HepG2 (cell line): Measurements from ENCODE around the gene LILRB3. TPM values are rescaled to one million over a fixed set of nuclear protein-coding genes. Genes with fewer than 3 reads are reported as not detected.
A peak's percentile ranks its signal among the peaks of the same experiment; 100 is the strongest.

Source experiments
- FOXK1 ChIP-seq: sonication (generic); formaldehyde crosslinking; IDR thresholded peaks from 2 replicates; pipeline ENCODE4 v1.4.0; 2020; ENCODE audit warnings: low read depth, missing genetic modification reagents, borderline replicate concordance
- GFI1 ChIP-seq: sonication (generic); formaldehyde crosslinking; IDR thresholded peaks from 2 replicates; pipeline ENCODE4 v1.5.0; 2020; ENCODE audit warnings: missing genetic modification reagents, mild to moderate bottlenecking, borderline replicate concordance
- IRF2 ChIP-seq: IDR thresholded peaks from 2 replicates; pipeline ENCODE4 v1.6.1; 2018; ENCODE audit warnings: missing genetic modification reagents, missing compliant biosample characterization
- NFATC3 ChIP-seq: sonication (generic); formaldehyde crosslinking; IDR thresholded peaks from 2 replicates; pipeline ENCODE4 v1.5.1; 2020; ENCODE audit warnings: mild to moderate bottlenecking, missing genetic modification reagents
- NR2F6 ChIP-seq, 2 experiments: IDR thresholded peaks; 2 replicates each; pipeline ENCODE4 v1.6.1; 2016; ENCODE audit warnings: antibody characterized with exemption in 1 of 2, mild to moderate bottlenecking in 1 of 2
- PAX8 ChIP-seq: sonication (generic); formaldehyde crosslinking; IDR thresholded peaks from 2 replicates; pipeline ENCODE4 v1.8.0; 2022; ENCODE audit warnings: mild to moderate bottlenecking, missing genetic modification reagents, borderline replicate concordance
- PLRG1 ChIP-seq: fragments of 450-650 bp; conservative IDR thresholded peaks from 2 replicates; pipeline ENCODE4 v1.6.1; 2016
- RBM39 ChIP-seq: fragments of 200-400 bp; formaldehyde crosslinking; IDR thresholded peaks from one replicate; pipeline ENCODE4 v1.6.1; 2018; ENCODE audit warnings: antibody characterized with exemption, mild to moderate bottlenecking, low read depth, low read length; ENCODE audit not compliant: poor library complexity, severe bottlenecking
- RXRA ChIP-seq: sonication (generic); formaldehyde crosslinking; IDR thresholded peaks from 2 replicates; pipeline ENCODE4 v1.5.1; 2020; ENCODE audit warnings: missing genetic modification reagents
- SALL2 ChIP-seq: sonication (generic); formaldehyde crosslinking; IDR thresholded peaks from 2 replicates; pipeline ENCODE4 v1.8.1; 2023; ENCODE audit warnings: mild to moderate bottlenecking, missing genetic modification reagents, inconsistent platforms
- SIN3A ChIP-seq: IDR thresholded peaks from 2 replicates; pipeline ENCODE4 v1.6.1; 2011; ENCODE audit warnings: low read depth, mild to moderate bottlenecking, control low read depth, low read length, borderline replicate concordance
- SP140L ChIP-seq: sonication (generic); formaldehyde crosslinking; IDR thresholded peaks from 2 replicates; pipeline ENCODE4 v1.4.0; 2020; ENCODE audit warnings: missing genetic modification reagents, borderline replicate concordance
- ZNF160 ChIP-seq: sonication (generic); formaldehyde crosslinking; IDR thresholded peaks from 2 replicates; pipeline ENCODE4 v1.8.0; 2022; ENCODE audit warnings: mild to moderate bottlenecking, inconsistent platforms, missing genetic modification reagents
- ZNF232 ChIP-seq: sonication (generic); formaldehyde crosslinking; IDR thresholded peaks from 2 replicates; pipeline ENCODE4 v1.4.0; 2020; ENCODE audit warnings: missing genetic modification reagents, borderline replicate concordance
- ZNF263 ChIP-seq: sonication (generic); formaldehyde crosslinking; IDR thresholded peaks from 2 replicates; pipeline ENCODE4 v1.4.0; 2020; ENCODE audit warnings: missing genetic modification reagents
- ZNF431 ChIP-seq: sonication (generic); formaldehyde crosslinking; IDR thresholded peaks from 2 replicates; pipeline ENCODE4 v1.9.0; 2022; ENCODE audit warnings: missing genetic modification reagents, low read depth, mild to moderate bottlenecking, borderline replicate concordance
- ZNF446 ChIP-seq: sonication (generic); formaldehyde crosslinking; IDR thresholded peaks from 2 replicates; pipeline ENCODE4 v1.5.0; 2020; ENCODE audit warnings: mild to moderate bottlenecking, missing genetic modification reagents
- ZNF572 ChIP-seq: sonication (generic); formaldehyde crosslinking; IDR thresholded peaks from 2 replicates; pipeline ENCODE4 v1.5.1; 2020; ENCODE audit warnings: mild to moderate bottlenecking, missing genetic modification reagents
- ZNF674 ChIP-seq: sonication (generic); formaldehyde crosslinking; IDR thresholded peaks from 2 replicates; pipeline ENCODE4 v1.5.0; 2020; ENCODE audit warnings: low read depth, mild to moderate bottlenecking, missing genetic modification reagents
- polyA plus RNA-seq, 8 experiments: library from polyadenylated mRNA; depleted of rRNA in 3 of 8; stranded (reverse) in 7 of 8; unstranded in 1 of 8; fragments of >200 nt; fragmentation: Illumina TruSeq in 4 of 8; extraction: Trizol in 4 of 8; gene quantifications; 2 replicates each; pipeline versions ENCODE4 v1.2.1 to v1.2.3, GENCODE V29; 2011 to 2016; ENCODE audit warnings: low read depth in 4 of 8, missing spikeins in 1 of 8, mixed read lengths in 1 of 8; ENCODE audit not compliant: insufficient read depth in 1 of 8
- total RNA-seq, 5 experiments: library from RNA; depleted of rRNA; stranded (reverse); fragments of >200 nt; fragmentation: Illumina TruSeq; extraction: Trizol; gene quantifications; 2 replicates each; pipeline ENCODE4 v1.2.3, GENCODE V29; 2016; ENCODE audit warnings: low read depth in 1 of 5
- TF ChIP-seq, protein P1 (sequence below): sonication (generic); formaldehyde crosslinking; conservative IDR thresholded peaks from 2 replicates; pipeline ENCODE4 v1.4.0; 2020; ENCODE audit warnings: missing genetic modification reagents
- TF ChIP-seq, protein P2 (sequence below): sonication (generic); formaldehyde crosslinking; IDR thresholded peaks from 2 replicates; pipeline ENCODE4 v1.4.0; 2020; ENCODE audit warnings: low read depth, missing genetic modification reagents
- TF ChIP-seq, protein P3 (sequence below): sonication (generic); formaldehyde crosslinking; IDR thresholded peaks from 2 replicates; pipeline ENCODE4 v1.4.0; 2020; ENCODE audit warnings: missing genetic modification reagents
- TF ChIP-seq, protein P4 (sequence below): IDR thresholded peaks from 2 replicates; pipeline ENCODE4 v1.6.1; 2016; ENCODE audit warnings: low read depth, borderline replicate concordance

The LILRB3 gene
- total and polyA plus RNA-seq, 2 of the 13 experiments (the other 11 are each of a cell fraction or from before 2014, with no cell fraction given): 0.22 TPM; not detected in 1

DNA sequence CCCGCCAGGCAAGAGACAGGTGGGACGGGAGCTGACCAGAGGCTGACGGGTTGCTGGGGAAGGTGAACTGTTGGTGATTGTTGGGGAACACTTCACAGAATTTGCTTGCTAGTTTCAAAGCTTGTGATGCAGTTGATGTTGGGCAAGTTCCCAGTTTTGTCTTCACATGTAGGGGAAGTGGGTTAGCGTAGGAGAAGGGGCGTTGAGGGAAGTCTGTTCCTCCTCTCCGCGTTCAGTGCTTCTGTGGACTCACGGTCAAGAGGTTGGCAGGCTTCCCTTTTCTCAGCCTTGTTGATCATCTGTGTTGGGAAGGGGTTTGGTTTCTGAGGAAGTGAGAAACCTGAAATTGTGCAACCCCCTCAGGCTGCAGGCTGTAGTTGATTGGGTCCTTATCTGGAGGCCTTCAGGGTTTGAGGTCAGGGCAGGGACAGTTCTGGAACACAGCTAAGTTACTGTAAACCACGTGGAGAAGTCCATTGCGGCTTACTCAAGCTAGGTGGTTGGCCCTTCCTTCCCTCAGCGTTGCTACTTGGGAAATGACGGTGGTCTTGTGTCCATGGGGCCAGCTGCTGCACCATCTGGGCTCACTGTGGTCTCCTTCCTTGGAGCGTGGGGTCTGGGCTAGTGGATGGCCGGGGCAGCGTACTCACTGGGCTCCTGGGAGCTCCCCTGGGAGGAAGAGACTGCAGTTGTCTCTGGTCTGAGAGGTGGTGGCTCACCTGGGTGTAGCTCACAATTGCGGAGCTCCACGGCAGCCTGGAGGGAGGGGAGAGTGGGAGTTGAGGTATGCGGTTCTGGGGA, 14.6 kb downstream of the LILRB3 start (continued):
- TF ChIP-seq, protein P1, sequence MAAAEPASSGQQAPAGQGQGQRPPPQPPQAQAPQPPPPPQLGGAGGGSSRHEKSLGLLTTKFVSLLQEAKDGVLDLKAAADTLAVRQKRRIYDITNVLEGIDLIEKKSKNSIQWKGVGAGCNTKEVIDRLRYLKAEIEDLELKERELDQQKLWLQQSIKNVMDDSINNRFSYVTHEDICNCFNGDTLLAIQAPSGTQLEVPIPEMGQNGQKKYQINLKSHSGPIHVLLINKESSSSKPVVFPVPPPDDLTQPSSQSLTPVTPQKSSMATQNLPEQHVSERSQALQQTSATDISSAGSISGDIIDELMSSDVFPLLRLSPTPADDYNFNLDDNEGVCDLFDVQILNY (CRISPR knock-in tag): no peak
- TF ChIP-seq ZNF431 (CRISPR knock-in tag) (no peak), RBM39 (no peak), ZNF674 (CRISPR knock-in tag) (no peak), PLRG1 (no peak), GFI1 (CRISPR knock-in tag) (no peak), NFATC3 (CRISPR knock-in tag) (no peak), PAX8 (CRISPR knock-in tag) (no peak), ZNF446 (no peak), ZNF572 (no peak), SALL2 (CRISPR knock-in tag) (no peak), ZNF160 (no peak), ZNF232 (CRISPR knock-in tag) (peak; percentile 50; the same call in 1 of the 2 replicates), NR2F6 (IDR thresholded peaks at IDR 0.05) (no peak), NR2F6 (CRISPR knock-in tag; IDR thresholded peaks at IDR 0.05) (peak; percentile 32; the same call in 1 of the 2 replicates), SP140L (CRISPR knock-in tag) (no peak), RXRA (CRISPR knock-in tag) (peak; percentile 49; the same call in 1 of the 2 replicates), FOXK1 (CRISPR knock-in tag) (peak; percentile 35; the same call in 1 of the 2 replicates), IRF2 (0 out of 2 replicates have a peak, but pooled peaks have one; percentile 22), SIN3A (no peak; the same call in 1 of the 2 replicates), ZNF263 (no peak)
- TF ChIP-seq, protein P2, sequence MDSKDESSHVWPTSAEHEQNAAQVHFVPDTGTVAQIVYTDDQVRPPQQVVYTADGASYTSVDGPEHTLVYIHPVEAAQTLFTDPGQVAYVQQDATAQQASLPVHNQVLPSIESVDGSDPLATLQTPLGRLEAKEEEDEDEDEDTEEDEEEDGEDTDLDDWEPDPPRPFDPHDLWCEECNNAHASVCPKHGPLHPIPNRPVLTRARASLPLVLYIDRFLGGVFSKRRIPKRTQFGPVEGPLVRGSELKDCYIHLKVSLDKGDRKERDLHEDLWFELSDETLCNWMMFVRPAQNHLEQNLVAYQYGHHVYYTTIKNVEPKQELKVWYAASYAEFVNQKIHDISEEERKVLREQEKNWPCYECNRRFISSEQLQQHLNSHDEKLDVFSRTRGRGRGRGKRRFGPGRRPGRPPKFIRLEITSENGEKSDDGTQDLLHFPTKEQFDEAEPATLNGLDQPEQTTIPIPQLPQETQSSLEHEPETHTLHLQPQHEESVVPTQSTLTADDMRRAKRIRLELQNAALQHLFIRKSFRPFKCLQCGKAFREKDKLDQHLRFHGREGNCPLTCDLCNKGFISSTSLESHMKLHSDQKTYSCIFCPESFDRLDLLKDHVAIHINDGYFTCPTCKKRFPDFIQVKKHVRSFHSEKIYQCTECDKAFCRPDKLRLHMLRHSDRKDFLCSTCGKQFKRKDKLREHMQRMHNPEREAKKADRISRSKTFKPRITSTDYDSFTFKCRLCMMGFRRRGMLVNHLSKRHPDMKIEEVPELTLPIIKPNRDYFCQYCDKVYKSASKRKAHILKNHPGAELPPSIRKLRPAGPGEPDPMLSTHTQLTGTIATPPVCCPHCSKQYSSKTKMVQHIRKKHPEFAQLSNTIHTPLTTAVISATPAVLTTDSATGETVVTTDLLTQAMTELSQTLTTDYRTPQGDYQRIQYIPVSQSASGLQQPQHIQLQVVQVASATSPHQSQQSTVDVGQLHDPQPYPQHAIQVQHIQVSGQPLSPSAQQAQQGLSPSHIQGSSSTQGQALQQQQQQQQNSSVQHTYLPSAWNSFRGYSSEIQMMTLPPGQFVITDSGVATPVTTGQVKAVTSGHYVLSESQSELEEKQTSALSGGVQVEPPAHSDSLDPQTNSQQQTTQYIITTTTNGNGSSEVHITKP (CRISPR knock-in tag): no peak
- TF ChIP-seq, protein P3, sequence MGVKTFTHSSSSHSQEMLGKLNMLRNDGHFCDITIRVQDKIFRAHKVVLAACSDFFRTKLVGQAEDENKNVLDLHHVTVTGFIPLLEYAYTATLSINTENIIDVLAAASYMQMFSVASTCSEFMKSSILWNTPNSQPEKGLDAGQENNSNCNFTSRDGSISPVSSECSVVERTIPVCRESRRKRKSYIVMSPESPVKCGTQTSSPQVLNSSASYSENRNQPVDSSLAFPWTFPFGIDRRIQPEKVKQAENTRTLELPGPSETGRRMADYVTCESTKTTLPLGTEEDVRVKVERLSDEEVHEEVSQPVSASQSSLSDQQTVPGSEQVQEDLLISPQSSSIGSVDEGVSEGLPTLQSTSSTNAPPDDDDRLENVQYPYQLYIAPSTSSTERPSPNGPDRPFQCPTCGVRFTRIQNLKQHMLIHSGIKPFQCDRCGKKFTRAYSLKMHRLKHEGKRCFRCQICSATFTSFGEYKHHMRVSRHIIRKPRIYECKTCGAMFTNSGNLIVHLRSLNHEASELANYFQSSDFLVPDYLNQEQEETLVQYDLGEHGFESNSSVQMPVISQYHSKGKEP (CRISPR knock-in tag): no peak
- TF ChIP-seq, protein P4, sequence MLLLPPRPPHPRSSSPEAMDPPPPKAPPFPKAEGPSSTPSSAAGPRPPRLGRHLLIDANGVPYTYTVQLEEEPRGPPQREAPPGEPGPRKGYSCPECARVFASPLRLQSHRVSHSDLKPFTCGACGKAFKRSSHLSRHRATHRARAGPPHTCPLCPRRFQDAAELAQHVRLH: peak; percentile 27; the same call in 1 of the 2 replicates
